HG03025 (cell line): Measurements from ENCODE around the gene MAP1LC3B.
"Not testable (repeated sequence)": the region's sequence is repeated elsewhere in the genome, so short reads cannot be mapped to it uniquely, and the experiment has no call there.

Experiments used
- ATAC-seq: cut with Tn5 transposase; IDR thresholded peaks from one replicate; pipeline ENCODE4 v1.9.1; 2021; ENCODE audit warnings: mild to moderate bottlenecking, moderate library complexity; ENCODE audit not compliant: unreplicated experiment, low FRiP score

Gene MAP1LC3B

GRCh38 chr16:87359121-87359520 lies 33.0 kb upstream of the MAP1LC3B start:
- ATAC-seq: no peak

- no peak for ATAC-seq
Measured at GRCh38 chr16:87360862-87361610, 31.1 kb upstream of the MAP1LC3B start.

GRCh38 chr16:87361916-87362619 lies 30.1 kb upstream of the MAP1LC3B start:
- ATAC-seq: no peak

GRCh38 chr16:87362828-87363559 lies 29.1 kb upstream of the MAP1LC3B start:
- ATAC-seq: not testable (repeated sequence)

- no peak for ATAC-seq
Measured at GRCh38 chr16:87363771-87364455, 28.2 kb upstream of the MAP1LC3B start.

GRCh38 chr16:87365021-87365713 lies 27.0 kb upstream of the MAP1LC3B start:
- no peak for ATAC-seq

- no peak for ATAC-seq
Measured at GRCh38 chr16:87366288-87366687, 25.8 kb upstream of the MAP1LC3B start.

- ATAC-seq: no peak
Measured at GRCh38 chr16:87366930-87367329, 25.2 kb upstream of the MAP1LC3B start.

GRCh38 chr16:87367529-87367928 lies 24.6 kb upstream of the MAP1LC3B start:
- ATAC-seq: no peak

- no peak for ATAC-seq
Measured at GRCh38 chr16:87368029-87368770, 23.9 kb upstream of the MAP1LC3B start.

GRCh38 chr16:87369117-87369765 lies 22.9 kb upstream of the MAP1LC3B start:
- no peak for ATAC-seq

GRCh38 chr16:87369796-87370719 lies 22.1 kb upstream of the MAP1LC3B start:
- ATAC-seq: no peak

GRCh38 chr16:87371261-87371866 lies 20.8 kb upstream of the MAP1LC3B start:
- ATAC-seq: no peak

GRCh38 chr16:87372305-87372704 lies 19.8 kb upstream of the MAP1LC3B start:
- no peak for ATAC-seq

- no peak for ATAC-seq
Measured at GRCh38 chr16:87374313-87374712, 17.8 kb upstream of the MAP1LC3B start.

- no peak for ATAC-seq
Measured at GRCh38 chr16:87375426-87376135, 16.6 kb upstream of the MAP1LC3B start.

- no peak for ATAC-seq
Measured at GRCh38 chr16:87376660-87377059, 15.5 kb upstream of the MAP1LC3B start.
